CD4-positive, alpha-beta T cell treated with Interleukin-15 for 1 hour (primary cell): ENCODE data around the gene SPRING1.
"Not testable (repeated sequence)": the region's sequence is repeated elsewhere in the genome, so short reads cannot be mapped to it uniquely, and the experiment has no call there.

Source experiments
- DNase-seq: peaks from one replicate; pipeline ENCODE4 v3.0.0-alpha.2; 2020

Gene SPRING1, protein sequence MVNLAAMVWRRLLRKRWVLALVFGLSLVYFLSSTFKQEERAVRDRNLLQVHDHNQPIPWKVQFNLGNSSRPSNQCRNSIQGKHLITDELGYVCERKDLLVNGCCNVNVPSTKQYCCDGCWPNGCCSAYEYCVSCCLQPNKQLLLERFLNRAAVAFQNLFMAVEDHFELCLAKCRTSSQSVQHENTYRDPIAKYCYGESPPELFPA

DNA sequence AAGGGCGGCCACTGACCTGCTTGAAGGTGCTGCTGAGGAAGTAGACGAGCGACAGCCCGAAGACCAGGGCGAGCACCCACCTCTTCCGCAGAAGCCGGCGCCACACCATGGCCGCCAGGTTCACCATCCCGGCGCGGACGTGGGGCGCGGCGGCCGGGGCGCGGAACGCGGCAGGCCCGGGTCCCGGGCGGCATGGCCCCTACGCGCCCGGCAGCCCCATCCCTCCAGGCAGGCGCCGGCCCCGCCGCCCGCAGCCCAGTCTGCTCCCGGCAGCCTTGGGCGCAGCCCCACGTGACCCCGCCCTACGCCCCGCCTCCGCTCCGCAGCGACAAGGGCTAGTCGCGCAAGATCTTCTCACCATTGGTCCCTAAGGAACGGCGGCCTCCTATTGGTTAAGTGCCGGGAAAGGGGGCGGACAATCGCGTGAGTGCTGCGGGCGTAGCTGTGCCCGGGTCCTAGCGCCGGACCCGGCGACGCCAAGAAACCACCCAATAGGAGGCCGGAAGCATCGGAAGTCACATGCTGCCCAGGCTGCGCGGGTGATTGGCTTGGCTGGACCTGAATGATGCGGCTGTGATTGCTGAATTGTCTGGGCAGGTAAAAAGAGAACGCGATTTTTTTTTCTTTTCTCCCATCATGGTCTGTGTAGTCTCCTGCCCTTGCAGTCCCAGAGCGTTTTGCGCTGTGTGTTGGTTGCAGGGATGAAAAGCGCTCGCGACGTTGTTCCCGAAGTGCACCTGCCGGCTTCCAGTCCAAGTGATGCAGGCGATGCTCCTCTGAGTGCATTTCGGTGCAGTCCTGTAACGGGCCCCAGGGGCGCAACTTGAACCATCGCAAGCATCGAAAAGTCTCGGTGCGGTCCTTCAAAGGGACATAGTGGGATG, at the start of gene SPRING1, which contains the start of gene RNFT2:
SPRING1 (minus strand) TSS at position 296 of the 884 bp plus-strand sequence; CDS start at position 127, 169 bp downstream.
RNFT2 (plus strand) TSS at position 542 of the 884 bp plus-strand sequence. CDS start 2,183 bp downstream, outside the sequence.
- DNase-seq = peak; percentile 99

DNA sequence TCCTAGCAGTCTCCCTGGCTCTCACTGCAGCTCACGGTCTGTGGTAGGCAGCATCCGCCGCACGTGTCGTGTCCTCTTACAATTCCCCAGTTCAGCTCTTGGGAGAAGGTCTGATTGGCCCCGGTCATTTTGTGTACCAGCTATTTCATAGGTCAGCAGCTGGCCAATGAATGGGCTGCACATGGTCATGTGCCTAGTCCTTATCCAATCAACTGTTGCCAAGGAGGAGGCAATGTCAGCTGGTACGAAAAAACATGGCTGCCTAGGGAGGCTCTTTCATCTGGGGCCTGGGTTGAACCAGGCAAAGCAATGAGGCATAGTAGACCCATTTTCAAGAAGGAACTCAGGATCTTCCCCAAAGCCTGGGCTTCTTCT, 46.4 kb upstream of the SPRING1 start:
- DNase-seq = no peak

DNA sequence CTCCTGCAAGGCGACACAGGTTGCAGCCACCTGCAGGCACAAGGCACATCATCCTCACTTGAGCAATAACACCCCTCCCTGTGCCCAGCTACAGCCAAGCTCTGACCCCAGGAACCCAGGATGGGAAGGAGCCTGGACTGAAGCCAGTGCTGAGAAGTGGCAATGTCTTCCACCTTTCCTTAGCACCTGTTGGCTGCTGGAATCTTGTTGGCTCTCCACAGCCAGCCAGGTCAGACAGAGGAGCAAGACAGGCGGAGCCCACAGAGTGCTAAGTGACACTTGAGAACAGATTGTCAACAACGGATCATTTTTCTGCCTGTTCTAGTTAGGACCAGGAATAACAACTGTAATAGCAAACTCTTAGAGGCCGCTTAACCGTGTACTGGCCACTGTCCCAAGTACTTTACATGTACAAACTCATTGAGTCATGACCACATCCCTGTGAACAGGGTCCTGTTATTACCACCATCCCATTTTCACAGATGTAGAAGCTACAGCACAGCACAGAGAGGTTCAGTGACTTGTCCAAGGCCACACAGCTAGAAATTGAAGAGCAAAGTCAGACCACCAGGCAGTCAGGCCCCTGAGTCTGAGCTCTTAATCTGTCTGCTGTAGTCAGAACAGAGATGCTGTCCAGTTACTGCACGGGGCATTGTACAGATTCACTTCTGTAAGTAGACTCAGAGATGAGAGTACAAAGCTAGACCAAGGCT, 45.8 kb upstream of the SPRING1 start:
- no peak for DNase-seq

DNA sequence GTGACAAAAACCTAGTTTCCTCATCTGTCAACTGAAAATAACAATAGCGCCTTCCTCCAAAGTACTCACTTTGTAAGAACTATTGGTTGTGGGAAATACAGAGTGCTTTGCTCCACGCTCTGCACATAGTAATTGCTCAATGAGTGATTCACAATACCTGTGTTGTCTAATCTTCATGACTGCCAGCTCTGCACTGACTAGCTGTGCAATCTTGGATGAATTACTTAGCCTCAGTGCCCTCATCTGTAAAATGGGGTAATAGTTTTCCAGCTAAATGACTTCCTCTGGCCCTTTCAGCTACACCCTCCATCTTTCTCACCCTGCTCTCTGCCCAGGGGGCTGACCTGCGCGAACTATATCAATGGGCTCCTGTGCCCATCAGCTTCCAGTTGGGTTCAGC, 43.1 kb upstream of the SPRING1 start:
- no peak for DNase-seq

DNA sequence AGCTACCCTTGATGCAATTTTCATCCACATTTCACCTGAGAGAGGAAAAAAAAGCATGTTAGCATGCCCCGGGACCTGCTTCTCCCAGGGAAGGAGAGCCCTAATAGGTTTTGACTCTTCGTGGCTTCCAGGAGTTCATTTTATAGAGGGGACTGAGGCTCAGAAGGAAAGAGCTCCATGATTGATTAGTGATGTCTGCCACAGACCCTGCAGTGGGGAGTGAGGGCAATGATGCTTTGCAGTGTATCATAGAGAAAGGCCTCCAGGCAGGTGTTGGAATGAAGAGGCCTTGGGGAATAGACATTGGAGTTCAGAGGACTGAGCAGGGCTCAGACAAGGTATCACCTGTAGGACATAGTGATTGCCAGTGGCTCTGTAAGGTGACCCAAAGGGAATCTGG, 41.7 kb upstream of the SPRING1 start:
- no peak for DNase-seq

DNA sequence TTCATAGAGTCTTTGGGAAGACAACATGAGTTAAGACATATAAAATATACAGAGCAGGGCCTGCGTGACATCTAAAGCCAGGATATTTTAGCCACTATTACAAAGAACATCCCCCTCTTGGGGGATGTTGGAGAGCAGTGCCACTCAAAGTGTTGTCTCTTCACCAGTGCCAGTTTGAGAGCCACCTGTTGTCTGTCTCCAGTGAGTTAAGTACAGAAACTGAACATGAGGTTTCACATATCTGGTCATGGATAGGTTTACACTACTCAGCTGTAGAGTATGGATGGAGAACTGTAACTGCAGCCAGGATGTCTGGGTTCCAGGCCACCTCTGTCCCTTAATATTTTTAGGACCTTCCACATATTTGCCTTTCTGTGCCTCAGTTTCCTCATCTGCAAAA, 39.4 kb upstream of the SPRING1 start:
- DNase-seq = no peak

DNA sequence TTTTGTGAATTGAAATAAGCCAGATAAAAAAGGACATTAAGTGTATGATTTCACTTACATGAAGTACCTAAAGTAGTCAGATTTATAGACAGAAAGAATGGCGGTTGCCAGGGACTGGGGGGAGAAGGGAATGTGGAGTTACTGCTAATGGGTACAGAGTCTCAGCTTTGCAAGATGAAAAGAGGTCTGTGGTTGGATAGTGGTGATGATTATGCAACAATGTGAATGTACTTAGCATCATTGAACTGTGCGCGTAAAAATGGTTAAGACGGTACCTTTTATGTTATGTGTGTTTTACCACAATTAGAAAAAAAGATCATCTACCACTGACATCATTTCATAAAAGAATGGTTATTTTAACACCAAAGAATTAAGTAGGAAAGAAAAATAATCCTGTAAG, 36.2 kb upstream of the SPRING1 start:
- DNase-seq = no peak

DNA sequence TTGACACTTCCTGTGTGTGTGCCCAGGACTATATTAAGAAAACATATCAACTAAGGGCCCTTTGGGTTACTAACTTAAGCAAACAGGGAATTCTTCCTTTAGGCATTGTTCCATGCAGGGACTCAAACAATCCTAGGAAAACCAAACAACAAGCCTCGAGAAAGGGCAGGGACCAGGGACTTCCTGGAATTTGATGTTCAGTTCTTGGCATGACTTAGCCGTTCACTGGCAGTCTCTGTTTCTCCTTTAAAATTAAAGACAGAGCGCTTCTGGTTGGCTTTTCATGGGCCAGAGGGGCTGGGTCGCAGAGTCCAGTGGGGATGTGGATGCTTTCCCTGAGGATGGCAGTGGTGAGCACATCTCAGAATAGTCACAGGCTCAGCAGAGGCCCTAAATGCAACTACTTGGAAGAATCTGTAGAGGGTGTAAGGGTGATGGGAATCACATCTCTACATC, 35.4 kb upstream of the SPRING1 start:
- no peak for DNase-seq

DNA sequence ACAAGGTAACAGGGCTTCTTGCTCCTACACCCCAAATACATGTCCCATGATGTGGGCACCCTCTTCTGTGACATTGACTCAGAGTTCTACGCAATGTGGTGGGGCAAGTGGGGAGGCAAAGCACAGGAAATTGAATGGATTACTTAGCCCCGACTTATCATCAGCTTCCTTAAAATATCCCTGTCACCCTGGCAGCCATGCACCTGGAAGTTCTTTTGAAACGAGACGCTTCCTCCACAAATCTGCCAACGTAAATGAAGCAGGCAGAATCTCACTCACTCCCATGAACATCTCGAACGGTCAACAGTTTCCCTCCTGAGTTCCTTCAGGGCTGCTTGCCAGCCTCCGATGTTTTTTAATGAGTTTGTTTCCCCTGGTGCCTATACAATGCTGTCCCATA, 33.8 kb upstream of the SPRING1 start:
- no peak for DNase-seq

DNA sequence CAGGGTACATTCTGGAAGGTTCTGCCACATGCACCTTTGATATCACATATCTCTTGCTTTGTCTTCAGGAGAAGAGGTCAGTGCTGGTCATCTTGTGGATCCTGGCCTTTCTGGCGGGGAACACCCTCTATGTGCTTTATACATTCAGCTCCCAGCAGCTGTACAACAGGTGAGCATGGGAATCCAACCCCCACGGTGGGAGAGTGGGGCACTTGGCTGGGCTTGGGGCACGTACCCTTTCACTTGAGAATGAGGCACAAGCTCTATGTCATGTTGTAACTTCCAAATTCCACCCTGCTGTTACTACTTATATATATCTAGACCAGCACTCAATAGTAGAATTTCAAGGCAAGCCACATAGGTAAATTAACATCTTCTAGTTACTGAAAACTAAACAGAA, 28.9 kb upstream of the SPRING1 start:
- no peak for DNase-seq

DNA sequence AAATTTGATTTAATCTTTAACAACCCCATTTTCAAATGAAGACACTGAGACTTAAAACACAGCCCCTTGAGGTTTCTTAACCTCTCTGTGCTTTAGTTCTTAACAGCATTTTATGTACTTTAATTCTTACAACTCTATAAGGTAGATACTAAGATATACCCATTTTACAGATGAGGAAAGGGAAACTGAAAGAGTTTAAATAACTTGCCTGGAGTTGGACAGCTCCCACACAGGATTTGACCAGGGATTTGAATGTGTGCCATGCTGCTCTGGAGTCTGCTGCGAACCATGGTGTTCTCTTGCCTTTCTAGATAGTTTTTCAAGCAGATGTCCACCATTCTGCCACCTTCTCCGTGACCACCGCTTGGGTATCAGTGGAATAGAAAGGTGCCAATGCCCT, 28.4 kb upstream of the SPRING1 start:
- no peak for DNase-seq

DNA sequence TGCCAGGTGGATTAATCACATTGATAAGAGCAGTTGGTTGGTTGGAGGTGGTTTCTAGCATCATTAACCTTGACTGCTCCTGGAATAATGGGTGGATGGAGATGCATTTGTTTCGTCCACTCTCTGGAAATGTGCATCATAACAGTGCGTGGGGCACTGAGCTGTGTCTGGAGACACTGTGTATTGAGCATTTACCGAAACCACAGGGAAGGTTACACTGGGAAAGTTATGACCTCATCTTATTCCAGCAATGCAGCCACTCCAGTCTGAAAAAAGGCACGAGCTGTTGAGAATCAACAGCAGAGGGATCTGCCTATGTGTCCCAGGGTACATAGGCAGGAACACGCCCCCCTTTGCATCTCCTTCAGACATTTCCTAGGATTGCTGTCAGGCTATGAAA, 27.4 kb upstream of the SPRING1 start:
- DNase-seq = no peak

DNA sequence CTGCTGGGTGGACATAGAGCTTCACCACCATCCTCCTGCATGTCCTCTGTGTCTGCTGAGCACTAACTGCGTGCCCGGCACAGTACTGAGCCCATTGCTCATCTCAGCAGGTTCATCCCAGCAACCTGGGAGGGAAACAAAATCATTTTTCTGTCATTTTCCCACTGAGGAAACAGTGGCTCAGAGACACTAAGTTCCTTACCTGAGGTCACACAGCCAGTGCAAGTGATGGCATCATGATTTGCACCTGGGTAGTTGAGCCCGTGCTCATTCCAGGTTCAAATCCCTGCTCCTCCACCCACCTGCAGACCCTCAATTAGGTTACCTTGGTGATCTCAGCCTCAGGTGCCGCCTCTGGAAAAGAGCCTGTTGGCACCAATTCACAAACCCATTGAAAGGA, 23.6 kb upstream of the SPRING1 start:
- DNase-seq = no peak

DNA sequence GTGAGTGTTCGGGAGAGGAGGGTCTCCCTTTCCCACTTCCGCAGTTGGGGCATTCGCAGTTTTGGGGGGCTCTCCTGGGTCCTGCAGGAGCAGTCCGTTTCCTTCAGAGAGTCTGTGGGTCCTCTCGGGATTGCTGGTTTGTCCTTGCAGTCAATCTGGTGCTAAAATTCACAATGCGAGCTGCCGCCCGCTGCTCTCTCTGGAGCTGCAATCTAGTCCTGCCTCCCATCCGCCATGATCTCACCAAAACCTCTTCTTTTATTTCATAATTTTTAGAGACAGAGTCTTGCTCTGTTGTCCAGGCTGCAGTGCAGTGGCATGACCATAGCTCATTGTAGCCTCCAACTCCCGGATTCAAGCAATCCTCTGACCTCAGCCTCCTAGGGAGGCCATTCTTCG, 22.8 kb upstream of the SPRING1 start:
- DNase-seq = no peak

DNA sequence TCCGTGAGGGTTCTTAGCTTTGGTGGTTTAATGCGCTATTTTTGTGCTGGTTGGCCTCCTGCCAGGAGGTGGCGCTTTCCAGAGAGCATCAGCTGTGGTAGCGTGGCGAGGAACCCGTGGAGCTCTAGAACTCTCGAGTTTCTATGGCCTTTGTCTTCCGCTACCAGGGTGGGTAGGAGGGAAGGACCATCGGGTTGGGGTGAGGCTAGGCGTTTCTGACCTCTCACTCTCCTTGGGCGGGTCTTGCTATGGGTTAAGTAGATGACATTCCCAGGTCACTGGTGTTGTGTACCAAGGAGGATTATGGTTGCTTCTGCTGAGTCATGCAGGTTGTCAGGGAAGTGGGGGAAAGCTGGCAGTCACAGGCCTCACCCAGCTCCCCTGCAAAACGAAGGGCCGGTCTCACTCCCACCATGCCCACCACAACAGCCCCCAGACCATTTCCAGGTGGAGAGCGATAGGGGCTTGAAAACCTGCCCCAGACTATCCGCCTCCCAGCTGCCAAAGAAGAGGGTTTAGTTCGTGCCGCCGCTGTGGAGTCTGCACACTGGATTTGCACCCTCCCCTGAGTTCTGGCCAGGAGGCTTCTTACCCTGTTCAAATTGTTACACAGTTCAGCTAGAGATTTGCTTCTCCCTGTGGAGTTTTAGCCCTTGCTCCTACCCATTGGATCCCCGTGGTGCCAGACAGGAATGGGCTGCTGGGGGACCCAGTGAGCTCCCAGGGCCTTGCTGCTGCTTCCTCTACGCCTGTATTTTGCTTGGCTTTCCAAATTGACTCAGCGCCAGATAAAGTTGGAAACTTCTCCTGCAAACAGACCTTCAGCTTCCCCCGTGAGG, 22.1 kb upstream of the SPRING1 start:
- DNase-seq = peak; percentile 35

DNA sequence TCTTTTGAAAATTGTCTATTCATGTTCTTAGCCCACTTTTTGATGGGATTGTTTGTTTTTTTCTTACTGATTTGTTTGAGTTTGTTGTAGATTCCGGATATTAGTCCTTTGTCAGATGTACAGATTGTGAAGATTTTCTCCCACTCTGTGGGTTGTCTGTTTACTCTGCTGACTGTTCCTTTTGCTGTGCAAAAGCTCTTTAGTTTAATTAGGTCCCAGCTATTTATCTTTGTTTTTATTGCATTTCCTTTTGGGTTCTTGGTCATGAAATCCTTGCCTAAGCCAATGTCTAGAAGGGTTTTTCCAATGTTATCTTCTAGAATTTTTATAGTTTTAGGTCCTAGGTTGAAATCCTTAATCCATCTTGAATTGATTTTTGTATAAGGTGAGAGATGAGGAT, 16.9 kb upstream of the SPRING1 start:
- not testable (repeated sequence) for DNase-seq

DNA sequence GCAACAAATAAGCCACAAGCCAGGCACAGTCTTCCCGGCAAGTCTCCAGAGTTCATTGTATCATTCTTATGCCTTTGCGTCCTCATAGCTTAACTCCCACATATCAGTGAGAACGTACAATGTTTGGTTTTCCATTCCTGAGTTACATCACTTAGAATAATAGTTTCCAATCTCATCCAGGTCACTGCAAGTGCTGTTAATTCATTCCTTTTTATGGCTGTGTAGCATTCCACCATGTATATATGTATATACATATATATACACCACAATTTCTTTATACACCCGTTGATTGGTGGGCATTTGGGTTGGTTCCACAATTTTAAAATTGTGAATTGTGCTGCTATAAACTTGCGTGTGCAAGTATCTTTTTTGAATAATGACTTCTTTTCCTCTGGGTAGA, 16.2 kb upstream of the SPRING1 start:
- not testable (repeated sequence) for DNase-seq

DNA sequence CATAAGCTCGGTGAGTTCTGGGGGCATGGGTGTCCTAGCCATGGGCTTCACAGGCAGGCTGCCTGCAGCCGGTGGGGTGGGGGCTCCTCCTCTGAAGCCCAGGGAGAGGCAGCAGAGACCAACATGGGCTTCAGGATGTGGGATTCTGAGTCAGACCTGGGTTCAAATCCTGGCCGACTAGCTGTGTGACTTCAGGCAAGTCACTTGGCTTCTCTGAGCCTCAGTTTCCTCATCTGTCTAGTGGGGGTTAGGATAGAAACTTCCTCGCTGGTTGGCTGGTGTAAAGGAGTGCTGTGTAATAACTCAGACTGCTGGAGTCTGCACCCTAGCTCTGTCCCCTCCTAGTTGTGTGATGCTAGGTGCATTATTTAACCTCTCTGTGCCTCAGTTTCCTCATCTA, 12.4 kb upstream of the SPRING1 start:
- DNase-seq = no peak

DNA sequence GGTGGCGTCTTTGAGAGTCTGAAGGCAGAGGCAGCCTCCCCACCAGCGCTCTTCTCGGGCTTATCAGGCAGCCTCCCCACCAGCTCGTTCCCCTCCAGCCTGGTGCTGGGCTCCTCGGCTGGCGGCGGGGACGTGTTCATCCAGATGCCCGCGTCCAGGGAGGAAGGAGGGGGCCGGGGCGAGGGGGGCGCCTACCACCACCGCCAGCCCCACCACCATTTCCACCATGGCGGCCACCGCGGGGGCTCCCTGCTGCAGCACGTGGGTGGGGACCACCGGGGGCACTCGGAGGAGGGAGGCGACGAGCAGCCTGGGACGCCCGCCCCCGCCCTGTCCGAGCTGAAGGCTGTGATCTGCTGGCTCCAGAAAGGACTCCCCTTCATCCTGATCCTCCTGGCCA, 12.0 kb upstream of the SPRING1 start:
- no peak for DNase-seq

DNA sequence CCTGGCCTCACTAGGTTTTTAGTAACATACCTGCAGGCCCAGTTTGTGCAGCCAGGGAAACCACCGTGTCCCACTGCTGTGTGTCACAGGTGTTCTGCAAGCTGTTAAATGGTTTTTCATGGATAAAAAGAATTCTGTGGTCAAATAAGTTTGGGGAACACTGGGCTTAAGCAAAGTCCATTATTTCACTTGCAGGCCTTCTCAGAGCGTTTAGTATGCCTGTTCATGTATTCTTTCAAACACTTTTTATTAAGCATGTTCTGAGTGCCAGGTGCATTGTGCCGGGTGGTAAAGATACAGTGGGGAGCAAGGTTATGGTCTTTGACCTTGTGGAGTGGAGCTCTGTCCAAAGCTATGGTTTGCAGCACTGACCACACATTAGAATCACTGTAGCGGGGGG, 7.7 kb upstream of the SPRING1 start:
- DNase-seq = no peak

DNA sequence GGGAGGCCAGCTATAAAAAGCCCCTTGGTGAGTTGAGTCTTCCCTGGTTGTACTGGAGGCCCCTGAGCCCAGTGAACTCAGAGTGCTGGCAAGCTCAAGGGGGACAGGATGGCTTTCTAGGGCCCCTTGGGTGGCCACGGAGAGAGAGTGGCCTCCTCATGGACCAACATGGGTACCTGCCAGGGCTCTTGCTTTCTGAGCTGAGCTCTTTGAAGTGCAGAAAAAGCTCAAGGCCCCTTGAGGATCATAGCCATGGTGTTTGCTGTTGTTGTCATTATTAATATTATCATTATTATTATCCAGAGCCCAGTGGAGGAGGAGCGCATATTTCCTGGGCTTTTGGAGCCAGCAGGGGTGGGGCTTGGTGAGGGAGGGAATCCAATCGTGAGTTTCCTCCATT, 6.9 kb upstream of the SPRING1 start:
- no peak for DNase-seq

DNA sequence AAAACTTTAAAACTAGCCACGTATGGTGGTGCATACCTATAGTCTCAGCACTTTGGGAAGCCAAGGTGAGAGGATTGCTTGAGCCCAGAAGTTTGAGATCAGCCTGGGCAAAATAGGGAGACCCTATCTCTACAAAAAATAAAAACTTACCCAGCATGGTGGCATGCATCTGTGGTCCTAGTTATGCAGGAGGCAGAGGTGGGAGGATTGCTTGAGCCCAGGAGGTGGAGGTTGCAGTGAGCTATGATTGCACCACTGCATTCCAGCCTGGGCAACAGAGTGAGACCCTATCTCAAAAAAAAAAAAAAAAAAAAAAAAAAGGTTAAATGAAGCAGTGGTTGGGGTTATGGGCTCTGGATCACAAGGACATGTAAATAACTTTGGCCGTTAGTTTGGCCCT, 4.9 kb upstream of the SPRING1 start:
- DNase-seq = not testable (repeated sequence)

DNA sequence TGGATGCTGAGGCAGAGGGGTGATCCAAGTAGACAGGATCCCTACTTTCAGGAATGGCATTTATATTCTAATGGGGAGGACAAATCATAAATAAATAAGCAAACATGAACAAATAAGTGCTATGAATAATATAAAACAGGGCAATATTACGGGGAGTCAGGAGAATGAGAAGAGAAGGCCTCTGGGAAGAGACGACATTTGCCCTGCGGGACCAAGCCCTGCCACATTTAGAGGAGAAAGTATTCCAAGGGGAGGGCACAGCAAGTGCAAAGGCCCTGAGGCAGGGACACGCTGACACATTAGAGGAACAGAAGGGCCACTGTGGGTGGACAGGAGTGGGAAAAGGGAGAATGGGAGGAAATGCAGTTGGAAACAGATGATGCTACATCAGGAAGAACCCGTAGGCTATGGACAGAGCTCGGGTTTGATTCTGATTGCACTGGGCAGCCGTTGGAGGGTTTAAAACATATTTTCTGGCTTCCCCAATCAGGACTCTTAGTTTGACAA, 1.6 kb upstream of the SPRING1 start:
- DNase-seq = no peak
